ENCODE results near the gene SRGAP2C.
"Not testable (repeated sequence)": the region's sequence is repeated elsewhere in the genome, so short reads cannot be mapped to it uniquely, and the experiment has no call there.

SRGAP2C gene

DNA sequence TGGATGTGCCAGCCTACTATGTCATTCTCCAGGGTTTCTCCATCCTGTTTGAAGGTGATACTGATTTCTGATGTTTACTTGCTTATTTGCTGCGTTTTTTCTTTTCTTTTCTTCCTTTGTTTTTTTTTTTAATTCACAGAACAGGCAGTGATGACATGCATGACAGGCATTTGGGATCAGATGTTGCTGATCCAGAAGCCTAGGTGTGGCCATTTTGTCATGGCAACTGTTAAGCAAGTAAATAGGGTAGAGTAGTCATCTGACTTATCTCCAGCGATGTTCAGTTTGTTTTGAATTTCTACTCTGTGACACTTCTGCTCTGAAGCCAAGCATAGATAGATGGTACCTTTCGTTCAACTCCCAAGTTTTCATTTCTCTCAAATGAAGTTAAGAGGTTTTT lies 181.4 kb downstream of the SRGAP2C start:
- not testable (repeated sequence) for H3K9me3 ChIP-seq (ENCODE audit: low read depth, low read length); DNase-seq (ENCODE audit: low read depth, low spot score); H3K4me3 ChIP-seq; H3K27ac ChIP-seq; H3K9ac ChIP-seq (ENCODE audit: insufficient read length); H3K36me3 ChIP-seq (ENCODE audit: insufficient read depth, low read length)

DNA sequence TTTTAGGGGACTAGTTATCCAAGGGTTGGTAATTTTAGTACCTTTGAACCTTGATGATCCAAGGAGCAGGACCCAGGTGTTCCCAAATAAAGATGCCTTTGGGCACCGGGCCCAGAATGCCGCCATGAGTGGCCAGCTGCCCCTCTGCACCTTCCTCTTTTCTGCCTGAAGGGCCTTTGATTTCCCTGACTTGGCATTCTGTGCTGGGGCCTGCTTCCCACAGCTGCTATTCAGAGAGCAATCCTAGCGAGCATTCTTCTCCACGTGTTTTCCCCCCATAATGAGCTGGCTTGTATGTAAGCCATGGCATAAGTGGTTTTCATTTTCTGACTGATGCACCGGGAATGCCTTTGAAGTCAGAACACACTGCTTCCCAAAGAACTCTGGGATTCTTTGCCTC lies 184.1 kb downstream of the SRGAP2C start:
- H3K27ac ChIP-seq; H3K9me3 ChIP-seq (ENCODE audit: low read depth, low read length); H3K36me3 ChIP-seq (ENCODE audit: insufficient read depth, low read length); H3K4me3 ChIP-seq; DNase-seq (ENCODE audit: low read depth, low spot score); H3K9ac ChIP-seq (ENCODE audit: insufficient read length): not testable (repeated sequence)

DNA sequence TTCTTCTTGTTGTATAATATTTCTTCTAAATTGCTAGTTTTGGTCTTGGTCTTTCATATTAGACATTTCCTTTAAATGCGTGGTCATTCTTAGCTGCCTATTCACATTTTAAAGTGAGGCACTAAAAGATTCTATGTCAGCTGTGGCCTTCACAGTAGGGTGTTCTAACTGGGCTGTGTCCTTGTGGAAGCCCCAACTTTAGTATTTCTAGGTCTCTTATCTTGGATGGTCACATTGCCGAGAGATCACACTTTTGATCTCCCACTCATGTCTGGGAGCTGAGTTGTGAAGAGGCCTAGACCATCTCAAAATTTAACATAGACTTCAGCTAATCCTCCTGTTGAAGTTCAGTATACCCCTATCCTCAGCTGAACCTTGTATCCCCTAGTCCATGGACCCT lies 185.2 kb downstream of the SRGAP2C start:
- not testable (repeated sequence) for H3K9ac ChIP-seq (ENCODE audit: insufficient read length); H3K36me3 ChIP-seq (ENCODE audit: insufficient read depth, low read length); H3K27ac ChIP-seq; H3K4me3 ChIP-seq; DNase-seq (ENCODE audit: low read depth, low spot score); H3K9me3 ChIP-seq (ENCODE audit: low read depth, low read length)

DNA sequence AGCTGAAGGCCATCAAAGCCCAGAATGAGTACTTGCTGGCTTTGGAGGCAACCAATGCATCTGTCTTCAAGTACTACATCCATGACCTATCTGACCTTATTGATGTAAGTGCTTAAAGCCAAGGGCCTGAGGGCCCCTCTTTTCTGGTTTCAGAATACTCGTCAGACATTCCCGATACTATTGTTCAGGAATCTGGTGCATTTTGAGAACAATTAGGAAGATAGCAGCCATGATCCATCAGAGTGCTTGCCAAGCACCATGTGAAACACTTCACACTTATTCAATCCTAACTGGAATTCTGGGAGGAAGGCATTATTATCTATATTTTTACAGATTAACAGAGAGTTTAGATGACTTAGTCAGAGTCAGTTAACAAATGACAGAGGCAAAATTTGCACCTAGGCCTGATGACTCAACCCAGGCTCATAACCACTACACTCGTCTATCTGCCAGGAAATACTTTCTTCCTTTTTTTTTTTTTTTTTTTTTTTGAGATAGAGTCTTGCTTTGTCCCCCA lies 190.1 kb downstream of the SRGAP2C start:
- not testable (repeated sequence) for H3K4me3 ChIP-seq; H3K36me3 ChIP-seq (ENCODE audit: insufficient read depth, low read length); H3K27ac ChIP-seq; H3K9me3 ChIP-seq (ENCODE audit: low read depth, low read length); H3K9ac ChIP-seq (ENCODE audit: insufficient read length); DNase-seq (ENCODE audit: low read depth, low spot score)

DNA sequence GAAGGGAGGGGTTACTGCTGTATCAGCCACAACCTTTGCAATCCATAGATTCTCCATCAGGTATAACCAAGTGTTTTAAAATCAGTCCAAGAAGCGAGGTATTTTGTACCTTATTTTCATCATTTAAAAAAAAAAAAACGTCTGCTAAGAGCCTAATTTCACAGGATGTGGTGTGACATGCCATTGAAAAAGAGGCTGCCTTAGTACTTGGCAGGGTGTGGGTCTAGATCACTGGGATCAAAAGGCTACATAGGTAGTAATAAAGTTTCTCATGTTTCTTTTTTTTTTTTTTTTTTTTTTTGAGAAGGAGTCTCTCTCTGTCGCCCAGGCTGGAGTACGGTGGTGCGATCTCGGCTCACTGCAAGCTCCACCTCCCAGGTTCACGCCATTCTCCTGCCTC lies 192.2 kb downstream of the SRGAP2C start:
- H3K36me3 ChIP-seq (ENCODE audit: insufficient read depth, low read length); H3K9me3 ChIP-seq (ENCODE audit: low read depth, low read length); H3K9ac ChIP-seq (ENCODE audit: insufficient read length); H3K27ac ChIP-seq; DNase-seq (ENCODE audit: low read depth, low spot score); H3K4me3 ChIP-seq: not testable (repeated sequence)

DNA sequence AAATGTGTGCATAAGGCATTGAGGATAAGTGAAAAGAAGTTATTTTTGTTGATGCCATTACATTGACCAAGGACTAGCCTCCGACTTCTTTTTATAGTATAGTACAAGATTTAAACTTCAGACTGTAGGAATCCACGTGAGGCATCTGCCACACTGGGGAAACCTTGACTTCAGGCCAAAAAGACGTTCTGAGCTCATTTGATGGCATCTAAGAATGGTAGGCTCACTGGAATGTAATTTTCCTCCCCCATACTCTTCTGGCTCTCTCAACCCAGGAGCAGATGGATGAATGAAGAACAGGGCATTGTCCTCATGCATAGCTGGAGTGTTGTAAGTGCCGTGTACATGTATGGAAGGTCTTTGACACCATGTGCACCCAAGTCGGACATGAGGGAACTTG lies 194.0 kb downstream of the SRGAP2C start:
- H3K4me3 ChIP-seq: not testable (repeated sequence)

DNA sequence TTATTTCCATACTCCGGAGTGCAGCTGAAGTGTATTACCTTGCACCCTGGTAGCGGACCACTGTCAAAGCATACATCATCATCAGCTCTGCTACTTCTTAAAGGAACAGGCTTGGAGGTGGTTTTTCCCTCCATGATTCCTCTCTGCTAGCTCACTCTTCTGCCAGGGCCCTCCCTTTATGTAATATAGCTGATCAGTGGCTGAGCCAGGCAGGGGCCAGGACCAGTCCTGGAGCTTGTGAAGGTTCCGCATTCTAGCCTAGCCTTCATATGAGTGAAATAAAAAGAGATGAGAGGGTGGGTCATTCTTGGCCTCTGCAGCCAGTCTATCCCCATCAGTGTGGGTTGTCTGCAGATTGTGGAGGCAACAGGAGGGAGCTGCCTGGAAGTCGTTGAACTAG lies 200.0 kb downstream of the SRGAP2C start:
- not testable (repeated sequence) for H3K9ac ChIP-seq (ENCODE audit: insufficient read length); H3K9me3 ChIP-seq (ENCODE audit: low read depth, low read length); H3K4me3 ChIP-seq; H3K27ac ChIP-seq; DNase-seq (ENCODE audit: low read depth, low spot score); H3K36me3 ChIP-seq (ENCODE audit: insufficient read depth, low read length)

More for the DNA sequence above, 194.0 kb downstream of the SRGAP2C start:
- H3K36me3 ChIP-seq (ENCODE audit: insufficient read depth, low read length); H3K9ac ChIP-seq (ENCODE audit: insufficient read length); H3K9me3 ChIP-seq (ENCODE audit: low read depth, low read length); DNase-seq (ENCODE audit: low read depth, low spot score); H3K27ac ChIP-seq: not testable (repeated sequence)

DNA sequence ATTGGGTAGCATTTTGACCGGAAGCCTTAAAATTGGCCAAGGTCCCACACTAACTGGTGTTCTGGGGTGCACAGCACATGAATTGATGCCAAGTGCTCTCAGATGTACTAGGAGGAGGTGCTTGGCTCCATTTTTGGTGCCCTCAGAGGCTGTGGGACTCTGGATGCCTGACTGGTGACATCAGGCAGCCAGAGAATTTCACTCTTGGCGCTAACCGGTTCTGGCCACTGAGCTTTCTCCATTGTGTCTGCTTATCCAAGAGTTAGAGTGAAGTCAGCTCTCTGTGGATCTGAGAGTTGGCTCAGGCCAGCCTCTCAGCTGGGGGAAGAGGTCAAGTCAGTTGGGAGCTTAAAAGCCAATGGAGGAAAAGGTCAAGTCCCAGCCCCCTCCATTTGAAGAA lies 200.4 kb downstream of the SRGAP2C start:
- not testable (repeated sequence) for H3K9me3 ChIP-seq (ENCODE audit: low read depth, low read length); H3K9ac ChIP-seq (ENCODE audit: insufficient read length); H3K27ac ChIP-seq; H3K36me3 ChIP-seq (ENCODE audit: insufficient read depth, low read length); H3K4me3 ChIP-seq; DNase-seq (ENCODE audit: low read depth, low spot score)

DNA sequence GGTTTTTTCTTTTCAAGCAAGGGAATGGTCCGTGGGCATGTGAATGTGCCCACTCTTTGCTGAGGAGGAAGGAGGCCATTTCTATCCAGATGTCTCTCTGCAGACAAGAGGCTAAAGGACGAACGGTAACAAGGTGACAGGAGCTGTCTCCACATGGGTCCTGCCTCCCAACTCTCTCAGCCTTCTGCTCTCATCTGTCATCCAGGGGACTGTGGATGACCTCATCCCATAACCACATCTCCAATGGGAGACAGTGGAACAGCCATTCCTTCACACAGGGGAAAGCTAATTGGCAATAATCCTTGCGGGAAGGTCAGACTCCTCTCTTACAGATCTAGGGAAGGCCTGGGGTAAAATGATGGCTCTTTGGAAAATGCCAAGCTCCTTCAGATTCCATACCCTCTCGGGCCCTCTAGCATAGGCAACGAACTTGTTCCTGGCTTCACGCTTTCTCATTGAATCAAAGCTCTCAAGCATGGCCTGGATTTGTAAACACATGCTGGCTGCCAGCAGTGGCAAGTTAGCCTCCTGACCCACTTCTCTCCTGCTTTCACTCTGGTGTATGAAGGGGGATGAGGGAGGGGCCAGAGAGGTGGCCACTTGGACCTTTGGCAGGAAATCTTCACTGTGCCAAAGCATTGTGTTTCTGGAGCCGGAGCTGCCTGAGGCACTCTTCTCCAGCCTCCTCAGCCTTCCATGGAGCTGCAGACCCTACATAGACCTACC lies 201.0 kb downstream of the SRGAP2C start:
- not testable (repeated sequence) for H3K9ac ChIP-seq (ENCODE audit: insufficient read length); H3K4me3 ChIP-seq; DNase-seq (ENCODE audit: low read depth, low spot score); H3K36me3 ChIP-seq (ENCODE audit: insufficient read depth, low read length); H3K27ac ChIP-seq; H3K9me3 ChIP-seq (ENCODE audit: low read depth, low read length)

DNA sequence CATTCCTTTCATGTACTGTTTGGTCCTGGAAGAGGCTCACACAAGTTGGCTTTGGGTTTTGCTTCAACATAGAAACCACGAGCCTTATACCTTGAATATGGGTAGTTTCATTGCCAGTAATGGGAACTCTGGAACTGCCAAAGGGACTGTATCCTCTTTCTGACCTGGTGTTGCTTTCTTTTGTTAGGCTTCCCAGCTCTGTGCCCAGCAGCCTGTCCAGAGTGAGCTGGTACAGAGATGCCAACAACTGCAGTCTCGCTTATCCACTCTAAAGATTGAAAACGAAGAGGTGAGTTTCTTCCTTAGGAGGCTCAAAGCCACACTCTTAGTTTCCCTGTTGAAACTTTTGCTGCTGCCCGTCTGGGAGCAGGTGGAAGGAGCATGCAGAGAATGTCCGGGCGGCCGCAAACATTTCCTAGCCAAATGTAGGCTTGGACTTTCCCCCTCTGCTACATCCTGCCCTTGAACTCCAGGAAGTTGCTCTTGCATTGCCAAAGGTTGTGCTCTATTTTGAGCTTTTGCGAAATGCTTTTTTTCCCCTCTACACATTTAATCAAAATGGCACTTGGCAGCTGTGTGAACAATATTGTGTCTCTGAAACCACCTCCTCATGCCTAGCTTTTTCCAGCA lies 201.7 kb downstream of the SRGAP2C start:
- not testable (repeated sequence) for H3K9ac ChIP-seq (ENCODE audit: insufficient read length); DNase-seq (ENCODE audit: low read depth, low spot score); H3K27ac ChIP-seq; H3K9me3 ChIP-seq (ENCODE audit: low read depth, low read length); H3K4me3 ChIP-seq; H3K36me3 ChIP-seq (ENCODE audit: insufficient read depth, low read length)

DNA sequence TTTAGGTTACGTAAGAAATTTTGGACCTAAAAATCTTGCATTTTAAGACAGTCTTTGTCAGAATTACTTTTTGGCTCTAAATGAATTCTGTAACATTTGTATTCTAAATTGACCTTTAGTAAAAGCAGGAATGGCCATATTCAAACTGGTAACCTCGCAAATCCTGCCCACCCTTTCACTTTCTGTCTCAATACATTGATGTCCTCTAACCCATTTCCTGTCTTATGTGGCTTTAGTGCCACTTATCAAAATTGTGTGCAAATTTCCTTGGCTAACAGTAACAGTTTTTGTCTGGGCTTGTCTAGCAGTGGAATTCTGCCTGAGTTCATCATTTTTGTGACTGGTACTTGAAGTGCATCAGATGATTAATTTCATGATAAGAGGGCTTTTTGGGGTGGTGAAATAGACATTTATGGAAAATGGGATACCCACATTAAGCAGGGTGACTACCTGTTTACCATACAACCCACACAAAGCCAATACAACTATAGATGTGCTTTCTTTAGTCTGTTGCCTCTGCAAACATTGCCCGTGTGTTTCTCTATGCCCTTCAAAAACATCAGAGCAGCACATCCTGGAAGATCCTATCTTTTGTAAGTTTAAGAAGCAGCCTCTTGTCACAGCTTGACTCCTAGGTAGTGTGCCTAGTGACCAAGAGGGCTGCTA lies 205.3 kb downstream of the SRGAP2C start:
- not testable (repeated sequence) for H3K4me3 ChIP-seq; H3K27ac ChIP-seq; DNase-seq (ENCODE audit: low read depth, low spot score); H3K36me3 ChIP-seq (ENCODE audit: insufficient read depth, low read length); H3K9me3 ChIP-seq (ENCODE audit: low read depth, low read length); H3K9ac ChIP-seq (ENCODE audit: insufficient read length)

DNA sequence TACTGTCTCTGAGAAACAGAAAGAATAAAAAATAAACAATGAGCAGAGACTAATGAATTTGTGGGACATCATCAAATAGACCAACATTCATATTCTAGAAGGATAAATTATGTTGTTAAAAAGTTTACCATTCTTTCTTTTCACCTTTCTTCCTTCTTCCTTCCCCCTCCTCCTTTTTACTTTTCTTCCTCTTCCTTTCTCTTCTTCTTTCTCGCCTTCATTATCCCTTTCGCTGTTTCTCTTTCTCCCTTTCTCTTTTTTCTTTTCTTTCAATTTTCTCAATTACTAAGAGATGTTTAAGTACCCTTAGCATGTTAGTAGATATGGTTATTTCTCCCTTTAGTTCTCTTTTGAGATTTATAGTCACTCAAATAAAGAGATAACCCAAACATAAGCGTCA lies 207.4 kb downstream of the SRGAP2C start:
- H3K27ac ChIP-seq; H3K9me3 ChIP-seq (ENCODE audit: low read depth, low read length); H3K4me3 ChIP-seq; H3K36me3 ChIP-seq (ENCODE audit: insufficient read depth, low read length); DNase-seq (ENCODE audit: low read depth, low spot score); H3K9ac ChIP-seq (ENCODE audit: insufficient read length): not testable (repeated sequence)

DNA sequence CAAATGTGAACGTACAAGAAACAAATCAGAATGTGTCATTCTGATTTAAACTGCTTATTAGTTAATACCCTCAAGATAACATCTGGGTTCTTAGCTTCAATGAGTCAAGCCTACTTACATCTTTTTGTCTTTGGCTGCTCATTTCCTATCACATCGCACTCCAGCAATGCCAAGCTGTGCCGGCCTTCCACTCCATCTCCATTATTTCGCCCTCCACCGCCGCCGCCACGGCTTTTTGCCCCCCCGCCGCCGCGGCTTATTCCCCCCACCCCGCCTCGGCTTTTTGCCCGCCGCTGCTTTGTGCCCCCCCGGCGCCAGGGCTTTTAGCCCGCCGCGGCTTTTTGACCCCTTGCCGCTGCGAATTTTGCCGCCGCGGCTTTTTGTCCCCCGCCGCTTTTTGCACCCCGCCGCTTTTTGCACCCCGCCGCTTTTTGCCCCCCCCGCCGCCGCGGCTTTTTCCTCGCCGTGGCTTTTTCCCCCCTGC lies 211.0 kb downstream of the SRGAP2C start:
- not testable (repeated sequence) for H3K9ac ChIP-seq (ENCODE audit: insufficient read length); H3K9me3 ChIP-seq (ENCODE audit: low read depth, low read length); DNase-seq (ENCODE audit: low read depth, low spot score); H3K27ac ChIP-seq; H3K36me3 ChIP-seq (ENCODE audit: insufficient read depth, low read length)
- peak overlapping the region; percentile 75 for H3K4me3 ChIP-seq

DNA sequence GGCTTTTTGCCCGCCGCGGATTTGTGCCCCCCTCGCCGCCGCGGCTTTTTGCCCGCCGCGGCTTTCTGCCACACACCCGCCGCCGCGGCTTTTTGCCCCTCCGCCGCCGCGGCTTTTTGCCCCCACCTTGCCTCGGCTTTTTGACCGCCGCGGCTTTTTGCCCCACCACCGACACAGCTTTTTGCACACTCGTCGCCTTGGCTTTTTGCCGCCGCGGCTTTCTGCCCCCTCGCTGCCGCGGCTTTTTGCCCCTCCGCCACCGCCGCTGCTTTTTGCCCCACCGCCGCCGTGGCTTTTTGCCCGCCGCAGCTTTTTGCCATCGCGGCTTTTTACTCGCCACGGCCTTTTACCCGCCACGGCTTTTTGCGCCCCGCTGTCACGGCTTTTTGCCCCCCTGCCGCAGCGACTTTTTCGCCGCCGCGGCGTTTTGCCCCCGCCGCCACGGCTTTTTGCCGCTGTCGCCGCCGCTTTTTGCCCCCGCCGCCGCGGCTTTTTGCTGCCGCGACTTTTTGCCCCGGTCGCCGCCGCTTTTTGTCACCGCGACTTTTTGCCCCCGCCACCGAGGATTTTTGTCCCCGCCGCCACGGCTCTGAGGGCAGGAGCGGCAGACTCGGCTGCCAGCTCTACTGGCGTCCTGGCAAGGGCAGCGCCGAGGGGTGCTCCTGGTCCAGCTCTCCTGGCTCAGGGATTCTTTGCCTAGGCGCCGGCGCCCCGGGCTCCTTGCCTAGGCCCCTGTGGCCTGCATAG lies 211.7 kb downstream of the SRGAP2C start:
- H3K9ac ChIP-seq (ENCODE audit: insufficient read length); H3K9me3 ChIP-seq (ENCODE audit: low read depth, low read length); DNase-seq (ENCODE audit: low read depth, low spot score); H3K27ac ChIP-seq; H3K36me3 ChIP-seq (ENCODE audit: insufficient read depth, low read length): not testable (repeated sequence)
- peak overlapping the region; percentile 75 for H3K4me3 ChIP-seq
